WERI-Rb-1 (cell line): ENCODE measurements around the gene NDUFAF8.

ENCODE experiments used
- DNase-seq: peaks from one replicate; pipeline ENCODE4 v3.0.0-alpha.2; 2020
- H3K27ac ChIP-seq: fragments of 250-450 bp; sonication (Bioruptor Pico); 2 replicates; pipeline ENCODE4 v1.5.1; 2020; ENCODE audit warnings: mild to moderate bottlenecking, moderate library complexity
- H3K27me3 ChIP-seq: fragments of 250-450 bp; sonication (Bioruptor Pico); 2 replicates; pipeline ENCODE4 v1.5.1; 2021; ENCODE audit warnings: mild to moderate bottlenecking, low read depth, moderate library complexity; ENCODE audit not compliant: insufficient read depth, severe bottlenecking
- H3K36me3 ChIP-seq: fragments of 250-450 bp; sonication (Bioruptor Pico); 2 replicates; pipeline ENCODE4 v1.5.1; 2020; ENCODE audit warnings: mild to moderate bottlenecking, moderate library complexity
- H3K4me3 ChIP-seq: 2 replicates; pipeline ENCODE4 v1.5.1; 2011; ENCODE audit warnings: low read depth, mild to moderate bottlenecking, control low read depth, low read length
- H3K9me3 ChIP-seq: fragments of 250-450 bp; sonication (Bioruptor Pico); 2 replicates; pipeline ENCODE4 v1.5.1; 2021; ENCODE audit warnings: mild to moderate bottlenecking, moderate library complexity; ENCODE audit not compliant: severe bottlenecking
- TF ChIP-seq, protein P1 (sequence below): IDR thresholded peaks from 2 replicates; pipeline ENCODE4 v1.5.1; 2011; ENCODE audit warnings: low read depth, mild to moderate bottlenecking, control low read depth, inconsistent platforms, low read length

Gene NDUFAF8

DNA sequence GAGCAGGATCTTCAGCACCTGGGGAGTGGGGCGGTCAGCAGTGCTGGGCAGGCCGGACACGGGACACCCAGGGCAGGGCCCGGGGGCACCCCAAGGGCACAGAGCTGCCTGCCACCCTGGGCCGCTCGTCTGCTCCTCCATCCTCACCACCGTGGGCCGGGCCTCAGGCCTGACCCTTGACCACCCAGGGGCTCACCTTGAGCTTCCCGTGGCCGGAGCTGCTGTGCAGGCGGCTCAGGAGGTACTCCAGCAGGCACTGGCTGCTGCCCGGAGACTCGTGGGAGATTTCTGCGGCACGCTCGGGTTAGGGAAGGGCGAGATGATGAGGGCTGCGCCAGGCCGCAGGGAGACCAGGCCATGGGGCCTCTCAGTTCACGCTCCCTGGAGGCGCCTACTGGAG is 2.3 kb upstream of the NDUFAF8 start:
- Histone ChIP-seq H3K4me3 (no peak overlapping the region), H3K27ac (no peak overlapping the region), H3K36me3 (peaks cover 36% of the 10 kb centered on the region), H3K9me3 (no peaks in the 10 kb centered on the region), H3K27me3 (no peaks in the 10 kb centered on the region)
- no peak for DNase-seq
- TF ChIP-seq, protein P1, sequence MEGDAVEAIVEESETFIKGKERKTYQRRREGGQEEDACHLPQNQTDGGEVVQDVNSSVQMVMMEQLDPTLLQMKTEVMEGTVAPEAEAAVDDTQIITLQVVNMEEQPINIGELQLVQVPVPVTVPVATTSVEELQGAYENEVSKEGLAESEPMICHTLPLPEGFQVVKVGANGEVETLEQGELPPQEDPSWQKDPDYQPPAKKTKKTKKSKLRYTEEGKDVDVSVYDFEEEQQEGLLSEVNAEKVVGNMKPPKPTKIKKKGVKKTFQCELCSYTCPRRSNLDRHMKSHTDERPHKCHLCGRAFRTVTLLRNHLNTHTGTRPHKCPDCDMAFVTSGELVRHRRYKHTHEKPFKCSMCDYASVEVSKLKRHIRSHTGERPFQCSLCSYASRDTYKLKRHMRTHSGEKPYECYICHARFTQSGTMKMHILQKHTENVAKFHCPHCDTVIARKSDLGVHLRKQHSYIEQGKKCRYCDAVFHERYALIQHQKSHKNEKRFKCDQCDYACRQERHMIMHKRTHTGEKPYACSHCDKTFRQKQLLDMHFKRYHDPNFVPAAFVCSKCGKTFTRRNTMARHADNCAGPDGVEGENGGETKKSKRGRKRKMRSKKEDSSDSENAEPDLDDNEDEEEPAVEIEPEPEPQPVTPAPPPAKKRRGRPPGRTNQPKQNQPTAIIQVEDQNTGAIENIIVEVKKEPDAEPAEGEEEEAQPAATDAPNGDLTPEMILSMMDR, result no peak

DNA sequence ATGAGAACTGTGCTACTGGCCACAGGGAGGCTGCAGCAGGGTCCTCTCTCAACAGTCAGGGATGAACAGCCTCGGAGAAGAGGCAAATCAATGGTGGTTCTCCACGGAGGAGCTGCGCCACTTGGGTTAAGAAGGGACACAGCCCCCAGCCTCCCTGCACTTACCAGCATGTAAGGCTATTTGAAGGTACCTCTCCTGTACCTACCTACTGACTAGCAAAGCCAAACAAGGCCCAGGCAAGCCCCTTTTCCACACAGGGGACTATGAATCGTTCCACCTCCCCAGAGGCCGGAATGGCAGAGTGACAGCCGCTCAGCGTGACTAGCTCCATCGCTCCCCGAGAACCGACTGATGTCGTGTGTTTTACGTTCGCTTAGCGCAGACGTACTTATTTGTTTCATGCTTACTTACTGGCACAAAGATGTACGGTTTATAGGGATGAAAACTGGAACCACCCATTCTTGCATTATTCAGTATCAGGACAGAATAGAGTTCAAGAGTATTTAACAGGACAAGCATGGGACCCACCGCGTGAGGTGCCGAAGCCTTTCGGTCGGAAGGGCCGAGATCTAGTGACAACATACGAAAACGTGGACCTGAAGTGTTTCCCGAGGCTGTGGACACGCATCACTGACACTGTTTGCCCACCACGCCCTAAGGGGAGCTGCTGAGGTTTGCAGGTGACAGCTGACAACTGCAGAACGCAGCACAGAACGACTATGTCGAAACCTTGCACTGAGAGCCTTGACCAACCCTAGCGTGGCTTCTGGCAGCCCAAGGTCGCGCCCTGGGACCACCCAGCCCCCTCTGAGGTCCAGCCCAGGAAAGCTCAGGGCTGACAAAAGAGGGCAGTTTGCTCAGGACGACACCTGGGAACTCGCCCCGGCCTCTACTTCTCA is 1.3 kb upstream of the NDUFAF8 start:
- no peaks in the 10 kb centered on the region for H3K27me3 ChIP-seq

DNA sequence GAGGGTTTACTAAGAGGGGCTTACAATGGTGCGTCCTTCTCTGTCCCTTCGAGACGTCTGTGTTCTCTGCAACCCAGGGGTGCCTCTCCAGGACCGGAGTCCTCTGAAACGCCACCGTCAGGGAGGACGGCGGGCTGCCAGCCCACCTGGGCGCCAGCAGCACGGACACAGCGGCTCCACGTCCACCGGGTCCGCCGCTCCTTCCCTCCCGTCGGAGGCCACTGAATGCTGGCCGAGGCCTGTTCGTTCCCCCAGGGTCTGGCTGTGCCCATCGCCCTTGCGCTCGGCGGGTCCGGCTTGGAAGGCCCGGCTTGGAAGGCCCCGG is 666 bp upstream of the NDUFAF8 start:
- Histone ChIP-seq H3K27ac (peak overlapping the region; percentile 59), H3K9me3 (no peaks in the 10 kb centered on the region), H3K27me3 (no peaks in the 10 kb centered on the region), H3K4me3 (peak overlapping the region; percentile 81), H3K36me3 (peaks cover 22% of the 10 kb centered on the region)
- DNase-seq, result no peak
- TF ChIP-seq, protein P1, result no peak

More for the DNA sequence above, 1.3 kb upstream of the NDUFAF8 start:
- peak overlapping the region; percentile 81 for H3K4me3 ChIP-seq
- DNase-seq, result no peak
- TF ChIP-seq, protein P1, result no peak
- H3K27ac ChIP-seq, result no peak overlapping the region
- peaks cover 27% of the 10 kb centered on the region for H3K36me3 ChIP-seq
- no peaks in the 10 kb centered on the region for H3K9me3 ChIP-seq

DNA sequence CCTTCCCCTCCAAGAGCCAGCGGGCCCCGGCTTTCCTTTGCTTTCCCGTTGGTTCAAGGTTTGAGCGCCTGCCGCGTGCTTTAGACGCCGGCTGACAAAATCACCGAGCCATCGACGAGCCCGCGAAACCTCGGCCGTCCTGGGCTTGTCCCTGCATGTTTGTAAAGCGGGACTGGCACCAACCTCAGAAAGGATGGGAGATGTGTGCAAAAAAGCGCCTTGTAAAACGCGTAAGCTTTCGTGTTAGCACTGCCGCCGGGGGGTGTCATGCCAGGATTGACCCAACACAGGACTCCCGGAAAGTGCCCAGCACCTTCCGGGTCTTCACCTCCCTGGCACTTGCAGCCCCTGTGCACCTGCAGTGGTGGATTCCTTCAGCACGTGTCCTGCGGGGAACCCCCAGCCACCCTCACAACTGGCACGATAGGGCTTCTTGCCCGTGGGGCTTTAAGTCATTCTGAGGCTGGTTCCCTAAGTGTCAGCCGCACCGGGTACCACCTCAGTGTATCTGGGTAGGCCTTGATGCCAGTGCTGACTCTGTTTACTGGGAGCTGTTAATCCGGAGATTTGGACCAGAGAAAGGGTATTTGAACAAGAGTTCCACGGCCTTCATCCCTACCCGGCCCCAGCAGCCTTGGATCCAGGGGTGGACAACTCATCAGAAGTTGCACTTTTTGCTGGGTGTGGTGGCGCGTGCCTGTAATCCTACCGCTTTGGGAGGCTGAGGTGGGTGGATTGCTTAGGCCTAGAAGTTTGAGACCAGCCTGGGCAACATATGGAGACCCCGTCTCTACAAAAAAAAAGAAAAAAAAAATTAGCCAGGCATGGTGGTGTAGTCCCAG is 817 bp downstream of the NDUFAF8 start:
- TF ChIP-seq, protein P1, result no peak
- Histone ChIP-seq H3K27me3 (no peaks in the 10 kb centered on the region), H3K9me3 (no peaks in the 10 kb centered on the region), H3K27ac (peak overlapping the region; percentile 87), H3K4me3 (peak overlapping the region; percentile 81), H3K36me3 (peaks cover 26% of the 10 kb centered on the region)
- DNase-seq, result no peak

DNA sequence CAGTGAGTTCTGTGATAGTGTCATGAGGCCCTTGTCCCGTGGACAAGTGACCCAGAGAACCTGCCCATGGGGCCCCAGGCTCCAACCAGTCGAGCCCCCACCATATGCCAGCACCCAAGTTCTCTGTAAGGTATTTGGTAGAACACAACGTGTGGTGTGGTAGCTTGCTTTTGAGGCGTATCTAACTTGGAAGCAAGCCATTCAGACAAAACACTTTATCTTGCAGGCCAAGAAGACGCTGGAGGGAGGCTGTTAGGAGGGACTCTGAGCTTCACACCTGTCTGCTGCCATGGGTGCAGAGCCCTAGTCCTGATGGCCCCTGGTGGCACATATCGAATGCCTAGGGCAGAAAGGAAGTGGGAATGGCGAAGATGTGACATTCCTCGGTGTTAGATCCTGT is 1.6 kb downstream of the NDUFAF8 start:
- TF ChIP-seq, protein P1, result no peak
- Histone ChIP-seq H3K9me3 (no peaks in the 10 kb centered on the region), H3K27me3 (no peaks in the 10 kb centered on the region), H3K36me3 (peaks cover 35% of the 10 kb centered on the region), H3K4me3 (no peak overlapping the region), H3K27ac (no peak overlapping the region)
- no peak for DNase-seq
